ENCODE measurements around the gene SPRTN.

The SPRTN gene

DNA sequence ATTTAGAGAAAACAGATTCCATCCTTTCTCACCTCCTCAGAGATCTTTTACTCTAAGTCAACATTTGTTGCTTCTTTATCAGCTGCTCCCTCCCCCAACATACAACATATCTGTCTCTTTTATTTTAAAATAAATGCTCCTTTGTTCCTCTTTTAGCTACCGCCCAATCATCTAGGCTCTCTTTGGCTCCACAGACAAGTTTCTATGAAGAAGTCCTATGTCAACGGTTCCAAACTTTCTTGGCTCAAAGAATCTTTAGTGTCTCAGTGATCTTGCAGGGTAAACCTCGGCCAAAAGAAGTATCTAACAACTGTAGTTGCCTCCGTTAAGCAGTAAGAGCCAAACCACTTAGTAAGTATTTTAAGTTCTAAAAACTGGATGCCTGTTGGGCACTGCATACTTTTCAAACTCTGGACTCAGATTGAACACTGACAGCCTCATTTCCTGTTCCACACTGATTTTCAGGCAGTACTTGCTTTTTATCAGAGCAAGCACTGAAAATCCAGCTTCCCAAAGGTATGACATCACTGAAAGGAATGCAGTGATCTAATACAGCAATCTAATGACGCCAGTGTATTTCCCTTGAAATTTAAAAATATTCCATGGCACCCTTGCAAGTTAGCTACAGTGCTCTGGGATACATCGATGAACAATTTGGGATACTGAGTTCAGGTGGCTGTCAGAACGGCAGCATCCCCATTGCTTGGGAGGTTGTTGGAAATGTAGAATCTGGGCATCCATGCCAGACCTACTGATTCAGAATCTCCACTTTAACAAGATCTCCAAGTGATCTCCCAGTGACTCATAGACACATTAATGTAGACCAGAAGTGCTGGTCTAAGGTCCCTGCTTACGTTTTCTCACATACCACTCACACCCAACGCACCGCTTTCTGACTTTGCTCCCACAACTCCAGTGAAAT, 57.2 kb downstream of the SPRTN start:
- Mint-ChIP-seq H3K27ac (peak overlapping the region; percentile 35), H3K36me3 (ENCODE audit: low read depth) (no peaks in the 10 kb centered on the region), H3K27me3 (no peaks in the 10 kb centered on the region), H3K4me1 (ENCODE audit: low read depth) (peaks cover 62% of the 10 kb centered on the region), H3K9me3 (no peaks in the 10 kb centered on the region), H3K4me3 (no peak overlapping the region)
- intact Hi-C loops (cut with micrococcal nuclease), result no loop called here

DNA sequence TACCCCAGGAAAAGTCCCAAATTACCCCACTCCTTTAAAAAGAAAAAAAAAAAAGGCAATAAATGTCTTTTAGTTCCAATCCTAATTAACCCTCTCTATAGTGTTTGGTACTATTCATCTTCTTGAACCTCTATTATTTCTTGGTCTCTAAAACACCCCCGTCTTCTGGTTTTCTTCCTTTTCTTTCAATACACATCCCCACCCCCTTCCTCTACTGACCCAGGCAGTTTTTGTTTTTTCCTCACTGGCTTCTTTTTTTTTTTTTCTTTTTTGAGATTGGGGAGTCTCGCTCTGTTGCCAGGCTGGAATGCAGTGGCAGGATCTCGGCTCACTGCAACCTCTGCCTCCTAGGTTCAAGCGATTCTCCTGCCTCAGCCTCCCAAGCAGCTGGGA, 57.9 kb downstream of the SPRTN start:
- intact Hi-C loops (cut with micrococcal nuclease), result no loop called here
- H3K27ac Mint-ChIP-seq, result peak overlapping the region; percentile 35
- H3K9me3 Mint-ChIP-seq, result no peaks in the 10 kb centered on the region
- H3K4me1 Mint-ChIP-seq (ENCODE audit: low read depth), result peaks cover 57% of the 10 kb centered on the region
- H3K36me3 Mint-ChIP-seq (ENCODE audit: low read depth), result no peaks in the 10 kb centered on the region
- H3K27me3 Mint-ChIP-seq, result no peaks in the 10 kb centered on the region
- H3K4me3 Mint-ChIP-seq, result no peak overlapping the region

DNA sequence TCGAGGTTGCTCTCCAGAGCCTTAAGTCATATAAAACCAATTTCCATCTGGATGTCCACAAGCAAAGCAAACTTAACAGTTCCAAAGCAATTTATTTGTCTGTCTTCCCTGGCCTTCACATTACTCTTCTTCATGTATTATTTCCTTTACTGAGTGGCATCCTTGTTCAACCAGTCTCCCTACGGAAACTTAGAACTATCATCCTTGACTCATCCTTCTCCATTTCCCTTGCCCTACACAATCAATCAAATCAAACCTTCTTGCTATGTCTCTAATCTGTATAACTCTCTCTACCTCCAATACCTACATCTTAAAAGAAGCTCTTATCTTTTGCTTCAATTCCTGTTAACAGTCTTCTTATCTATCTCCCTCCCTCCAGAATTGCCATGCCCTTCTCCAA, 58.5 kb downstream of the SPRTN start:
- Mint-ChIP-seq H3K9me3 (no peaks in the 10 kb centered on the region), H3K4me1 (ENCODE audit: low read depth) (peaks cover 54% of the 10 kb centered on the region), H3K36me3 (ENCODE audit: low read depth) (no peaks in the 10 kb centered on the region), H3K4me3 (no peak overlapping the region), H3K27ac (peak overlapping the region; percentile 35), H3K27me3 (no peaks in the 10 kb centered on the region)
- intact Hi-C loops (cut with micrococcal nuclease), result no loop called here

DNA sequence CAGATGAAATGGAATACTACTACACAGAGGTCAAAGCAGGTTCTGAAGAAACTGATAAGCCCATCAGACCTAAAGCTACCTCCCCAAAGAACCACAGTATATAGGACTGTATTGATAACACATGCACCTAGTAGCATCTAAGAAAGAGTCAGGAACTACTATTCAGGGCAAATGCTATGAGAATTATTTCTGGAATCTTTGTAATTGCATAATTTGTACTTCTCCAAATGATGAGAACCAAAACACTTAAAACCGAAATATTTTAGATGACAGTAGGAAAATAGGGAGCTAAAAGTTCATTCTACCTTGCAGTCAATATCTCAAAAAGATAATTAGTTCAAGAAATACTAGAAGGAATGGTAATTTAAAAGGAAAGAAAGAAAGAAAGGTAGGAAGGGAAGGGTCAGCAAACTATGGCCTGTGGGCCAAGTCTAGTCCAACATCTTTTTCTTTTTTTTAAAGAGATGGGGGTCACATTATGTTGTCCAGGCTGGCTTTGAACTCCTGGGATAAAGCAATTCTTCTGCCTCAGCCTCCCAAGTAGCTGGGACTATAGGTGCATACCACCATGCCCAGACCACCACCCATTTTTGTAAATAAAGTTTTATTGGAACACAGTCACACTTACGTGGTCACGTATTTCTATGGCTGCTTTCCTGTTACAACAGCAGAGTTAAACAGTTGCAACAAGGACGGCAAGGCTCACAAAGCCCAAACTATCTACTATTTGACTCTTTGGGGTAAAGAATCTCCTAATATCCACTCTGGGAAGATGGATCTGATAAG, 60.0 kb downstream of the SPRTN start:
- no peak overlapping the region for H3K4me3 Mint-ChIP-seq
- H3K9me3 Mint-ChIP-seq, result no peaks in the 10 kb centered on the region
- no peaks in the 10 kb centered on the region for H3K27me3 Mint-ChIP-seq
- peaks cover 7% of the 10 kb centered on the region for H3K36me3 Mint-ChIP-seq (ENCODE audit: low read depth)
- H3K4me1 Mint-ChIP-seq (ENCODE audit: low read depth), result peaks cover 54% of the 10 kb centered on the region
- no peak overlapping the region for H3K27ac Mint-ChIP-seq
- intact Hi-C loops (cut with micrococcal nuclease), result no loop called here

DNA sequence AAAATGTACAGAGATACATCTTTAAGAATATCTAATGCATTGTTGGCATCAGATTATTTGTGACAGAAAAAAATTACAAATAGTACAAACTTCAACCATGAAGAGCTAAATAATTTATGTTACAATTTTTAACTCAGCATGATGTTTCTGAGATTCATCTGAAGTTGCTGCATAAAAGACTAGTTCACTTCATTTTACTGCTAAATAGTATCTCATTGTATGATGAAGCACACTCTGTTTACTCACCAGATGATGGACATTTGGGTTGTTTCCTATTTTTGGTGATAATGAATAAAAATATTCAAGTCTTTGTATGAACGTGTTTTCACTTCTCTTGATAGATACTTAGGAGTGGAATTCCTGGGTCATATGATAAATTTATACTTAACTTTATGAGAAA, 63.4 kb downstream of the SPRTN start:
- no peaks in the 10 kb centered on the region for H3K27me3 Mint-ChIP-seq
- peaks cover 38% of the 10 kb centered on the region for H3K4me1 Mint-ChIP-seq (ENCODE audit: low read depth)
- intact Hi-C loops (cut with micrococcal nuclease), result no loop called here
- no peak overlapping the region for H3K4me3 Mint-ChIP-seq
- no peak overlapping the region for H3K27ac Mint-ChIP-seq
- H3K9me3 Mint-ChIP-seq, result no peaks in the 10 kb centered on the region
- peaks cover 14% of the 10 kb centered on the region for H3K36me3 Mint-ChIP-seq (ENCODE audit: low read depth)

DNA sequence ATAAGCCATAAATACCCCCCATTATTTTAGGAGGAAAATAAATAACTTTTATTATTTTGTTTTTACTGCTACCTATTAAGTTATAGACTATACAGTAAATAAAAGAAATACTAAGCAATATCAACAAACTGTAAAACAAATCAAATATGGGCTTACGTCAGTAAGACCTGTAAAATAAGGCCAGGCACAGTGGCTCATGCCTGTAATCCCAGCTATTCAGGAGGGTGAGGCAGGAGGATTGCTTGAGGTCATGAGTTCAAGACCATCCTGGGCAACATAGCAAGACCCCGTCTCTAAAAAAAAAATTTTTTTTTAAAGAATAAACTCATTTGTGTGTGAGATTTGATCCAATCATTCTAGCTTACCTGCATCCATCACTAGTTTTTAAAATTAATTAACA, 66.2 kb downstream of the SPRTN start:
- Mint-ChIP-seq H3K9me3 (no peaks in the 10 kb centered on the region), H3K36me3 (ENCODE audit: low read depth) (peaks cover 14% of the 10 kb centered on the region), H3K27ac (no peak overlapping the region), H3K27me3 (no peaks in the 10 kb centered on the region), H3K4me3 (no peak overlapping the region), H3K4me1 (ENCODE audit: low read depth) (peaks cover 14% of the 10 kb centered on the region)
- intact Hi-C loops (cut with micrococcal nuclease), result no loop called here
